Mononuclear cell (primary cell): ENCODE data around the gene GHRL. TPM values are rescaled to one million over a fixed set of nuclear protein-coding genes. Genes with fewer than 3 reads are reported as not detected.

Source experiments
- H3K27me3 ChIP-seq: 2 replicates; pipeline ENCODE4 v1.6.0; 2011; ENCODE audit warnings: low read length, control low read depth; ENCODE audit not compliant: insufficient read depth
- H3K4me1 ChIP-seq: 2 replicates; pipeline ENCODE4 v1.5.1; 2011; ENCODE audit warnings: mild to moderate bottlenecking, low read length, control low read depth; ENCODE audit not compliant: insufficient read depth
- H3K4me3 ChIP-seq: 2 replicates; pipeline ENCODE4 v1.5.1; 2011; ENCODE audit warnings: mild to moderate bottlenecking, low read length, moderate library complexity
- H3K9me3 ChIP-seq: 2 replicates; pipeline ENCODE4 v1.5.1; 2011; ENCODE audit warnings: low read depth, mild to moderate bottlenecking, control low read depth, low read length
- total RNA-seq: library from RNA; depleted of rRNA; stranded (reverse); fragments of >200 nt; gene quantifications from one replicate; pipeline ENCODE4 v1.2.3, GENCODE V29; 2012

Gene GHRL
- total RNA-seq, 1 donor, result 0.42 TPM

- Histone ChIP-seq H3K9me3 (no peaks in the 10 kb centered on the region), H3K4me1 (peaks cover 37% of the 10 kb centered on the region), H3K4me3 (no peak overlapping the region), H3K27me3 (no peaks in the 10 kb centered on the region)
Measured at GRCh38 chr3:10238345-10239183, 54.2 kb downstream of the GHRL start.

Other genes with a start within 250 kb of the GHRL start
- not detected for gene FANCD2OS, start 184.7 kb downstream of the GHRL start, total RNA-seq
- 73.0 TPM for gene BRK1, start 177.3 kb downstream of the GHRL start, total RNA-seq
- gene VHL, start 151.2 kb downstream of the GHRL start, total RNA-seq, result 75.0 TPM
- gene IRAK2, start 128.0 kb downstream of the GHRL start, total RNA-seq, result 14.6 TPM
- 27.8 TPM for gene TATDN2, start 44.5 kb downstream of the GHRL start, total RNA-seq
- gene SEC13, start 28.2 kb upstream of the GHRL start, total RNA-seq, result 74.1 TPM
- gene ATP2B2, start 212.6 kb upstream of the GHRL start, total RNA-seq, result not detected